ENCODE measurements around the gene PERCC1.

The PERCC1 gene

GRCh38 chr16:1443403-1443973, 12.6 kb downstream of the PERCC1 start:
- no peak overlapping the region for H3K27ac ChIP-seq (ENCODE audit: low read length)
- no peaks in the 10 kb centered on the region for H3K4me1 ChIP-seq (ENCODE audit: control insufficient read depth, insufficient read depth, low read length)
- no peaks in the 10 kb centered on the region for H3K9me3 ChIP-seq (ENCODE audit: control insufficient read depth in 2 of 2, low read length in 2 of 2)
- no peaks in the 10 kb centered on the region for H3K27me3 ChIP-seq (ENCODE audit: control insufficient read depth in 1 of 2, insufficient read depth in 2 of 2, low read length in 2 of 2)
- peaks cover 0 to 8% of the 10 kb centered on the region in 2 donors for H3K36me3 ChIP-seq (ENCODE audit: control insufficient read depth in 2 of 2, insufficient read depth in 2 of 2, low read length in 2 of 2)
- no peak overlapping the region for H3K4me3 ChIP-seq (ENCODE audit: low read length in 2 of 2)
- H3K9ac ChIP-seq (ENCODE audit: low read length in 2 of 2): no peak overlapping the region

DNA sequence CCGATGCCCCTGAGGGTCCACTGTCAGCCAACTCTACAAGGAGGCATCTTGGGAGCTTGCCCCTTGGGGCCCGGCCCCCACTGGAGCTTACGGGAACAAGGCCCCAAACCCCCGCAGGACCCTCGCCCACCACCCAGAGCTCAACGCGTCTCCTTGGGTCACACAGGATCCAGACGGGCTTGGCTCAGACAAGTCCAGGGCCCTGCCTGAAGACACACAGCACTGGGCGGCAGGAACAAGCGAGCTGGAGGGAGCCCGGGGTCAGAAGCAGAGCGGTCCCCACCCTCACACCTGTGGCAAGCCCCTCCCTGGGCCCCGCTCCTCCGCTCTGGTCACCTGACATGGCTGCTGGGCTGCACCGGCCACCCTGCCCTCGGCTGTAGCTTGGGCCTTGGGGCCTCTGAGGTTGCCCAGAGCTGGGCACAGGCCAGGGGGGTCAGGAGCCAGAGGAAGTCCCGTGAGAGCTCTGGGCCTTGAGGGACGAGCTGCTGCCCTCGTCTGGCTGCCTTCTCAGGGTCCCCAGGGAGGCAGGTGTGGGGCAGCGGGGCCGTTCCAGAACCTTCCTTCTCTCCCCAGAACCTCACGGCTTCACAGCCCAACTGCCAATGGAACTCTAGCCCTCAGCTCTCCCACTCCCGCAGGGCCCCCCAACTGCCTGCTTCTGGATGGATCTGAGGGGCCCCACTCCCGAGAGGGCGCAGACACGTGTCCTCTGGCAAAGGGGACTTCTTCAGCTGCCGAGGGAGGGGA, 13.3 kb downstream of the PERCC1 start, which contains the start of gene CCDC154:
Gene CCDC154, minus strand, starts transcription at position 577 of the 750 bp plus-strand sequence. Its CDS starts 234 bp downstream, at position 343.
- no peaks in the 10 kb centered on the region for H3K9me3 ChIP-seq (ENCODE audit: control insufficient read depth in 2 of 2, low read length in 2 of 2)
- peaks cover 0 to 8% of the 10 kb centered on the region in 2 donors for H3K36me3 ChIP-seq (ENCODE audit: control insufficient read depth in 2 of 2, insufficient read depth in 2 of 2, low read length in 2 of 2)
- no peak within 1 kb of the TSS for H3K9ac ChIP-seq (ENCODE audit: low read length in 2 of 2)
- no peak within 1 kb of the TSS for H3K27ac ChIP-seq (ENCODE audit: low read length)
- H3K27me3 ChIP-seq (ENCODE audit: control insufficient read depth in 1 of 2, insufficient read depth in 2 of 2, low read length in 2 of 2): no peaks in the 10 kb centered on the region
- no peak within 1 kb of the TSS for H3K4me3 ChIP-seq (ENCODE audit: low read length in 2 of 2)
- no peaks in the 10 kb centered on the region for H3K4me1 ChIP-seq (ENCODE audit: control insufficient read depth, insufficient read depth, low read length)

DNA sequence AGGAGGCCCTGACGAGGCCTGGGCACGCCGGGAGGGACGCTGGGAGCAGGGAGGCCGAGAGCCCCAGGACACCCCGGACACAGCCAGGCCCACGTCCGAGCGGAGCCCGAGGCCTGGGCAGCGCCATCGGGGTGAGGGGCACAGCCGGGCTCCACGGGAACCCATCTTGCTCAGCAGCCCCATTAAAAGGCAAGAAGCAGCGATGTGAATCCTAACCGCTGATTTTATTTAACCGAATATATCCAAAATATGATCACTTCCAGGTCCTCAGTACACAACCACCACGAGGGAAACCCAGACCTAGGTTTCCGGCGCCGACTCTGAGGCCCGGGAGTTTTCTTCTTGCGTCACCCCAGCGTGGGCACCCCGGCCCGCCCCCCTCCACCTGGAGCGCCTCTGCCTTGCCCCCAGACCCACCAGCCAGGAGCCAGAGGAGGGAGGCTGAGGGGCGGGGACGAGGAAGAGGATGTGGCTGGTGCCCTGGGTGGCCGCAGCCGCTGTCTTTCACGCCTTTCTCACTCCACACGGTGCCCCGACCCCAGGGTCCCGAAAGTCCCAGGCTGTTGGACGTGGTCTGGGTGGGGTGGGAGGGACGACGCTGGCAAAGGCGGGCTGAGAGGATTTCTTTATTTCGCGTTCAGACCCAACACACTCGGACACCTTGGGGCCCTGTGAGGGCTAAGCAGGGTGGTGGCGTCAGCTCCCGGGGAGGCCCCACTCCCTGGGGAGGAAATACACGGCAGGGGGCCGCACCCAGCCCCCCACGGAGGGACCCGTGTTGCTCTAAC, 14.0 kb downstream of the PERCC1 start:
- Histone ChIP-seq H3K9ac (ENCODE audit: low read length in 2 of 2) (no peak overlapping the region), H3K27me3 (ENCODE audit: control insufficient read depth in 1 of 2, insufficient read depth in 2 of 2, low read length in 2 of 2) (no peaks in the 10 kb centered on the region), H3K36me3 (ENCODE audit: control insufficient read depth in 2 of 2, insufficient read depth in 2 of 2, low read length in 2 of 2) (peaks cover 5 to 10% of the 10 kb centered on the region in 2 donors), H3K4me3 (ENCODE audit: low read length in 2 of 2) (no peak overlapping the region), H3K27ac (ENCODE audit: low read length) (no peak overlapping the region), H3K4me1 (ENCODE audit: control insufficient read depth, insufficient read depth, low read length) (no peaks in the 10 kb centered on the region), H3K9me3 (ENCODE audit: control insufficient read depth in 2 of 2, low read length in 2 of 2) (no peaks in the 10 kb centered on the region)

- H3K9me3 ChIP-seq (ENCODE audit: control insufficient read depth in 2 of 2, low read length in 2 of 2): no peaks in the 10 kb centered on the region
- H3K4me1 ChIP-seq (ENCODE audit: control insufficient read depth, insufficient read depth, low read length): no peaks in the 10 kb centered on the region
- H3K9ac ChIP-seq (ENCODE audit: low read length in 2 of 2): no peak overlapping the region
- H3K4me3 ChIP-seq (ENCODE audit: low read length in 2 of 2): no peak overlapping the region
- no peak overlapping the region for H3K27ac ChIP-seq (ENCODE audit: low read length)
- no peaks in the 10 kb centered on the region for H3K27me3 ChIP-seq (ENCODE audit: control insufficient read depth in 1 of 2, insufficient read depth in 2 of 2, low read length in 2 of 2)
- H3K36me3 ChIP-seq (ENCODE audit: control insufficient read depth in 2 of 2, insufficient read depth in 2 of 2, low read length in 2 of 2): peaks cover 5 to 11% of the 10 kb centered on the region in 2 donors
These were observed 14.8 kb downstream of the PERCC1 start for GRCh38 chr16:1445518-1446203.

DNA sequence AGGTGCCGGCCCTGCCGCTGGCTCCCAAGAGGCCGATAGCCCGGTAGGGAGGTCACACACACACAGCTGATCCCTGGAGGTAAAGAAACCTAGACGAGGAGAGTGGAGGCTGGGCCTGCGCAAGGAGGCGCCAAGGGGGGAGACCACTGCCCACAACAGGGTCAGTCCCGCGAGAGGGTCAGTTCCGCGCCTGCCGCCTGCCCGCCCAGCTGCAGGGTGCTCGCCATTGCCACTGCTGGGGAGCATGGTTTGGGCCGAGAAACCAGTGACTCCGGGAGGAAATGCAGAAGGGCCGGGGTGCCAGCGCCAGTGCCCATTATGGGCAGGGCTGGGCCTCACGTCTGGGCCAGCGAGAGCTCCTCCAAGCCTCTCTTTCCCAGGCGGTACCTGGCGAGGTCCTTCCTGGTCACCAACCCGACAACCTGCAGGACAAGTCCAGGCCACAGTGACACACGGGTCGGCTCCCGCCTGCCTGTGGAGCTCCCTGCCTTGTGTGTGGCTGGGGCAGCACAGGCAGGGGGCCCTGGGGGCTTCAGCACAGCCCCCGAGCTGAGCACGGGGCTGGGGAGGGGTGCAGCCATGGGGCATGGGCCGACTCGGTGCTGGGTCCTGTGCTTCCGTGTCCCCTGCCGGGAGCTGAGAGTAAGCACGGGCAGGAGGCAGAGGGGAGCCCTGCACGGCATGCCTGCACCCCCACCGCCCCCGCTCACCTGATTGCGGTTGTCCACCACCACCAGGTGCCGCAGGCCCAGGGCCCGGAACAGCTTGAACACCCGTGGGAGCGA, 15.6 kb downstream of the PERCC1 start:
- Histone ChIP-seq H3K36me3 (ENCODE audit: control insufficient read depth in 2 of 2, insufficient read depth in 2 of 2, low read length in 2 of 2) (peaks cover 5 to 18% of the 10 kb centered on the region in 2 donors), H3K9ac (ENCODE audit: low read length in 2 of 2) (no peak overlapping the region), H3K9me3 (ENCODE audit: control insufficient read depth in 2 of 2, low read length in 2 of 2) (no peaks in the 10 kb centered on the region), H3K27ac (ENCODE audit: low read length) (no peak overlapping the region), H3K4me1 (ENCODE audit: control insufficient read depth, insufficient read depth, low read length) (no peaks in the 10 kb centered on the region), H3K27me3 (ENCODE audit: control insufficient read depth in 1 of 2, insufficient read depth in 2 of 2, low read length in 2 of 2) (no peaks in the 10 kb centered on the region), H3K4me3 (ENCODE audit: low read length in 2 of 2) (no peak overlapping the region)

DNA sequence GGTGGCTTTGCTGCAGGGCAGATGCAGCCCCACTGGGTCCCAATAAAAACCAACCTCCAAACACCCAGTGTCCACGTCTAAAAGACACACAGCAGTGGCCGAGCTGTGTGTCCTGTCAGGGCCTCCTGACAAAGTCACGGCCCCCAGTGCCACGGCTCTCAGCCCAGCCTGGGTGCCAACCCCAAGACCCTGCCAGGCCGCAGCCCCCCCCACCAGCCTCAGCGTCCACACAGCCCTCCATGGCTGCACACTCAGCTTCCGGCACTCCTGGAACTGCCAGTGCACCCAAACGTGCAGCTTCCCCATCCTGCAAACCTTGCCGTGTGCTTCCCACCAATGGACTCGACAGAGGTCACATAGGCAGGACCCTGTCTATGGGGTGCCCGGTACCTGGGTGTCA, 17.1 kb downstream of the PERCC1 start:
- Histone ChIP-seq H3K4me1 (ENCODE audit: control insufficient read depth, insufficient read depth, low read length) (no peaks in the 10 kb centered on the region), H3K9me3 (ENCODE audit: control insufficient read depth in 2 of 2, low read length in 2 of 2) (no peaks in the 10 kb centered on the region), H3K27ac (ENCODE audit: low read length) (no peak overlapping the region), H3K4me3 (ENCODE audit: low read length in 2 of 2) (no peak overlapping the region), H3K36me3 (ENCODE audit: control insufficient read depth in 2 of 2, insufficient read depth in 2 of 2, low read length in 2 of 2) (peaks cover 11 to 29% of the 10 kb centered on the region in 2 donors), H3K9ac (ENCODE audit: low read length in 2 of 2) (no peak overlapping the region), H3K27me3 (ENCODE audit: control insufficient read depth in 1 of 2, insufficient read depth in 2 of 2, low read length in 2 of 2) (no peaks in the 10 kb centered on the region)

DNA sequence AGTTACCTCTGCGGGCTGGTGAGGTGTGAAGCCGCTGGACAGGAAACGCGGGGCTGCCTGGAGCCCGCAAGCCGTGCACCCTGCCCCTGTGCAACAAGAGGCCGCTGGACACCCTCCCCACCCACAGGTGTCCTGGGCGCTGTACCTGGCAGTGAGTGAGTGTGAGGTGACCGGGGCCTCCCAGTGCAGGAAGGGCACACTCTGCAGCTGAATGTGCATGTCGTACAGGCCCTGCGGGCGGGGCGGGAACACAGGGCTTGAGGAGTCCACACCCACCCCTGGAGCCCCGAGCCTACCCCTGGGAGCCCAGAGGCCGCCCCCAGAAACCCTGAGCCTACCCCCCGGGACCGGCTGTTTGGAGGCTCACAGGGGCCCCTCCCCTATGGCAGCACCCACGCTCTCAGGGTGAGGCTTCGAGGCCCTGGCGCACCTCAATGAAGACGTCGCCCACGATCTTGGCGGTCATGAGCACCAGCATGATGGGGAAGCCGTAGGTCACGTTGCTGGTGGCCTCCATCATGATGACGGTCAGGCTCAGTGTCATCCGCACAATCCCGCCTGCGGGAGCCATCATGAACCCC, 17.7 kb downstream of the PERCC1 start:
- no peaks in the 10 kb centered on the region for H3K27me3 ChIP-seq (ENCODE audit: control insufficient read depth in 1 of 2, insufficient read depth in 2 of 2, low read length in 2 of 2)
- no peak overlapping the region for H3K4me3 ChIP-seq (ENCODE audit: low read length in 2 of 2)
- no peak overlapping the region for H3K9ac ChIP-seq (ENCODE audit: low read length in 2 of 2)
- H3K4me1 ChIP-seq (ENCODE audit: control insufficient read depth, insufficient read depth, low read length): no peaks in the 10 kb centered on the region
- H3K36me3 ChIP-seq (ENCODE audit: control insufficient read depth in 2 of 2, insufficient read depth in 2 of 2, low read length in 2 of 2): peaks cover 13 to 31% of the 10 kb centered on the region in 2 donors
- H3K27ac ChIP-seq (ENCODE audit: low read length): no peak overlapping the region
- H3K9me3 ChIP-seq (ENCODE audit: control insufficient read depth in 2 of 2, low read length in 2 of 2): no peaks in the 10 kb centered on the region

GRCh38 chr16:1449201-1449788, 18.4 kb downstream of the PERCC1 start:
- Histone ChIP-seq H3K36me3 (ENCODE audit: control insufficient read depth in 2 of 2, insufficient read depth in 2 of 2, low read length in 2 of 2) (peaks cover 16 to 32% of the 10 kb centered on the region in 2 donors), H3K9me3 (ENCODE audit: control insufficient read depth in 2 of 2, low read length in 2 of 2) (no peaks in the 10 kb centered on the region)

DNA sequence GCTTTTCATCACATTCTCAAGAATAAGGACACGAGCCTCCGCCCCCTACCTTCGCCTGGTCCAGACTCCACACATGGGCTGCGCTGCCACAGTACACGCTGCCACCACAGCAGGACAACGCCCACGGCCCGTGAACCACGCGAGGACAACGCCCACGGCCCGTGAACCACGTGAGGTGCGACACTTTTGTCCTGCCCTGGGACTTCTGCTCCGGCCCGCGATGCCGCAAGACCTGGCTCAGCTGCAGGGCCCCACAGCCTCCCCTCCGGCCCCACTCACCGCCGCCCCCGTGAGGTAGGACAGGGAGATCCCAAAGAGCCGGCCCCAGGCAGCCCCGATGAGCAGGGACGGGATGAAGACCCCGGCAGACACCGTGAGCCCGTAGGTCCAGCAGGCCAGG, 19.3 kb downstream of the PERCC1 start:
- peaks cover 16 to 38% of the 10 kb centered on the region in 2 donors for H3K36me3 ChIP-seq (ENCODE audit: control insufficient read depth in 2 of 2, insufficient read depth in 2 of 2, low read length in 2 of 2)

More at GRCh38 chr16:1449201-1449788, 18.4 kb downstream of the PERCC1 start:
- Histone ChIP-seq H3K27ac (ENCODE audit: low read length) (no peak overlapping the region), H3K4me3 (ENCODE audit: low read length in 2 of 2) (no peak overlapping the region), H3K9ac (ENCODE audit: low read length in 2 of 2) (no peak overlapping the region), H3K4me1 (ENCODE audit: control insufficient read depth, insufficient read depth, low read length) (no peaks in the 10 kb centered on the region), H3K27me3 (ENCODE audit: control insufficient read depth in 1 of 2, insufficient read depth in 2 of 2, low read length in 2 of 2) (no peaks in the 10 kb centered on the region)

More for the DNA sequence above, 19.3 kb downstream of the PERCC1 start:
- Histone ChIP-seq H3K27ac (ENCODE audit: low read length) (no peak overlapping the region), H3K4me3 (ENCODE audit: low read length in 2 of 2) (no peak overlapping the region), H3K9ac (ENCODE audit: low read length in 2 of 2) (no peak overlapping the region), H3K4me1 (ENCODE audit: control insufficient read depth, insufficient read depth, low read length) (no peaks in the 10 kb centered on the region), H3K9me3 (ENCODE audit: control insufficient read depth in 2 of 2, low read length in 2 of 2) (no peaks in the 10 kb centered on the region), H3K27me3 (ENCODE audit: control insufficient read depth in 1 of 2, insufficient read depth in 2 of 2, low read length in 2 of 2) (no peaks in the 10 kb centered on the region)
